Right hindlimb (tissue), 1 donor: Measurements from ENCODE around the gene HEATR5B.
"Not testable (repeated sequence)": the region's sequence is repeated elsewhere in the genome, so short reads cannot be mapped to it uniquely, and the experiment has no call there.

Experiments
- DNase-seq: peaks from one replicate; pipeline ENCODE4 v3.0.0-alpha.2; 2018

Gene HEATR5B

GRCh38 chr2:36976065-36976464, 108.1 kb downstream of the HEATR5B start:
- DNase-seq: no peak

GRCh38 chr2:36975306-36975705, 108.9 kb downstream of the HEATR5B start:
- DNase-seq: no peak

- DNase-seq: no peak
Observed at GRCh38 chr2:36973320-36973719, 110.9 kb downstream of the HEATR5B start.

GRCh38 chr2:36971990-36972389, 112.2 kb downstream of the HEATR5B start:
- no peak for DNase-seq

GRCh38 chr2:36967236-36967876, 116.8 kb downstream of the HEATR5B start:
- no peak for DNase-seq

GRCh38 chr2:36966370-36967235, 117.6 kb downstream of the HEATR5B start, which contains the start of gene STRN:
STRN (minus strand) TSS chr2:36966536; CDS start chr2:36966463, 73 bp downstream.
- peak; percentile 98 for DNase-seq

- peak; percentile 79 for DNase-seq
Observed at GRCh38 chr2:36965751-36966369, 118.3 kb downstream of the HEATR5B start.

GRCh38 chr2:36965206-36965605, 119.0 kb downstream of the HEATR5B start:
- DNase-seq: no peak

GRCh38 chr2:36964496-36965058, 119.6 kb downstream of the HEATR5B start:
- DNase-seq: no peak

GRCh38 chr2:36963734-36964133, 120.4 kb downstream of the HEATR5B start:
- no peak for DNase-seq

- DNase-seq: no peak
Observed at GRCh38 chr2:36963106-36963505, 121.1 kb downstream of the HEATR5B start.

GRCh38 chr2:36960773-36961172, 123.4 kb downstream of the HEATR5B start:
- no peak for DNase-seq

GRCh38 chr2:36960005-36960675, 124.0 kb downstream of the HEATR5B start:
- no peak for DNase-seq

GRCh38 chr2:36954977-36955607, 129.1 kb downstream of the HEATR5B start:
- no peak for DNase-seq

- DNase-seq: no peak
Observed at GRCh38 chr2:36952748-36953197, 131.4 kb downstream of the HEATR5B start.

GRCh38 chr2:36951574-36951973, 132.6 kb downstream of the HEATR5B start:
- no peak for DNase-seq

GRCh38 chr2:36951027-36951518, 133.1 kb downstream of the HEATR5B start:
- DNase-seq: no peak

- DNase-seq: no peak
Observed at GRCh38 chr2:36949845-36950244, 134.3 kb downstream of the HEATR5B start.

- not testable (repeated sequence) for DNase-seq
Observed at GRCh38 chr2:36945240-36945639, 138.9 kb downstream of the HEATR5B start.

GRCh38 chr2:36941867-36942266, 142.3 kb downstream of the HEATR5B start:
- DNase-seq: no peak

- DNase-seq: not testable (repeated sequence)
Observed at GRCh38 chr2:36936526-36936925, 147.6 kb downstream of the HEATR5B start.

GRCh38 chr2:36931688-36932087, 152.5 kb downstream of the HEATR5B start:
- not testable (repeated sequence) for DNase-seq
